CD4-positive, alpha-beta T cell treated with Interleukin-6 for 4 hours (primary cell): Measurements from ENCODE around the gene PGR.
"Not testable (repeated sequence)": the region's sequence is repeated elsewhere in the genome, so short reads cannot be mapped to it uniquely, and the experiment has no call there.

Experiments
- DNase-seq: peaks from one replicate; pipeline ENCODE4 v3.0.0-alpha.2; 2020; ENCODE audit warnings: mixed read lengths

The PGR gene

DNA sequence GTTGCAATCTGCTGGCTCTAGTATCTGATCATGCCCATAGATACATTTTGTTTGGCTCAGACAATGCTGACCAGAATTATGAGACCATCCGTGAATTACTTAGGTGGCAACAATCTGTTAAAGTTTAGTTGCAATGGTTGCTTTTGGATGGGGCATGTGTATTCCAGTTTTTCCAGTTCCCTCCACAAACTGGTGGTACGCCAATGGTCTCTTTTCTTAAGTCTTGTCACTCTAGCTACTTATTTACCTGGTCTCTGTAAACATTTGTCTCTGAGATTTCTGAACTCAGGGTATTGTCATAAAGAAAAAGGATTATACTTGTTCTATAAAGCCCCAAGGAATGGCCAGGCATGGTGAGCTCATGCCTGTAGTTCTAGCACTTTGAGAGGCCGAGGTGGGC is 65.9 kb downstream of the PGR start:
- no peak for DNase-seq

DNA sequence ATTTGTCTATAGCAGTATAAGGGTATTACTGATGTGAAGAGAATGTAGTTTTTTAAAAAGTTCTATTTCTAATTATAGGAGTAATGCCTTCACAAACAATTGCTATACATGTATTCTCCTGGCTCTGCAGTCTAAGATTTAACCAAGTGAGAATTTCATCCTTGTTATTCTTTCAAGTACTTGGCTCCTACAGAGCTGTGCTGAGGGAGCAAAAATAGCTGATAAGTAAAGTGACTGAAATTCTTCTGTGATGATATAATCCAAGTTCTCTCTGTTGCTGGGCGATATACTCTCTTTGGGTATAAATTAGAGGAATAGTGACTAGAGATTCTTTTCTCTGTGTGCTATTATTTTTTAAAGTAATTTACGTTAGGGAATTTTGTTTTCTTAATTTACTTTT is 68.0 kb downstream of the PGR start:
- no peak for DNase-seq

DNA sequence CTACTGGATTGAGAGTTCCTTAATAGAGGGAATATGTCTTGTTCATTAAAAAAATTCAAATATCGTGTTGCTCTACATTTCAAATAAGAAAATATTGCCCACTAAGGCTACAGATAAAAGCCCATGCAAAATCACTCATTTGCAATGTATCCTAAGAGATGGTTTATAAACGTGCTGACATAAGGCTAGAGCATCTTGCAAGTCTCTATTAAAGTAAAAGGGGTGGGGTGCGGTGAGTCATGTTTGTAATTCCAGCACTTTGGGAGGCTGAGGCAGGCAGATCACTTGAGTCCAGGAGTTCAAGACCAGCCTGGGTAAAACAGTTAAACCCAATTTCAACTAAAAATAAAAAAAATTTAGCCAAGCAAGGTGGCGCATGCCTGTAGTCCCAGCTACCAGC is 70.3 kb downstream of the PGR start:
- no peak for DNase-seq

DNA sequence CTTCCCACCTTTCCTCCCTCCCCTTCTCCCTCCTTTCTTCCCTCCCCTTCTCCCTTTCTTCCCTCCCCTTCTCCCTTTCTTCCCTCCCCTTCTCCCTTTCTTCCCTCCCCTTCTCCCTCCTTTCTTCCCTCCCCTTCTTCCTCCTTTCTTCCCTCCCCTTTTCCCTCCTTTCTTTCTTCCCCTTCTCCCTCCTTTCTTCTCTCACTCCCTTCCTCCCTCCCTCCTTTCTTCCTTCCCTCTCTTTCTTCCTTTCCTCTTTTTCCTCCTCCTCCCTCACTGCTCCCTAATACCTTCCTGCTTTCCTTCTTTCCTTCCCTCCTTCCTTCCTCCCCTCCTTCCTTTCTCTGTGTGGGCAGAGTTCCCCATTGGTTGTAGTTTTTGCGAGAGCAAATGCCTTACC is 76.1 kb downstream of the PGR start:
- no peak for DNase-seq

DNA sequence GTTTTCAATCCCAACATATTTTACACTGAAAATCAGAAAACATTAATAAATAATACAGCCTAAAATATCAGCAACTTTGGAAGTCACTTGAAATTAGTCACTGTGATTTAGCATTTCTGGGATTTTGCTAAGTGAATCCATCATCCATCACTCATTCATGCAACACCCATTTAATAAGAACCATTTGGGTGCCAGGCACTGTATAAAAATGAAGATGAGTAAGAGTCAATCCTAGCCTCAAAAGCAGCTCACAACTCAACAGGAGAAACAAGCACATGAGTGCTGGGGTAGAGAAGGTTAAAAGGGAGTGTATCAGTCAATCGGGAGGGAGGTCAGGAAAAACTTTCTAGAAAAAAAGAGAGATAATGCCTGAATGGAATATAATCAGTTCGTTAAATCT is 77.9 kb downstream of the PGR start:
- DNase-seq = no peak

DNA sequence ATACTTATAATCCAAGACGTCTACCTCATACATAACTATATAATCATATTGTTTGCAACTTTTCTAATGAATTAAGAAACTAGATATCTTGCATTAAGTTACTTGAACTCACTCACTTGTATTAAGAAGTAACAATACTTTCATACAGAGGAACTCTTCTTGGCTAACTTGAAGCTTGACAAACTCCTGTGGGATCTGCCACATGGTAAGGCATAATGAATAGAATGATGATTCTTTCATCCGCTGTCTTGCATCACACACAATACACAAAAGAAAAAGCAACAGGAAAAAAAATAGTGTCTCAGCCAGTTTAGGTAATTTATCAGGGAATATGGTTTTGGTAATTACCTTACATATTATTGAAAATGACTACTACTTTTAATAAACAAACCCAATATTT is 79.8 kb downstream of the PGR start:
- no peak for DNase-seq

DNA sequence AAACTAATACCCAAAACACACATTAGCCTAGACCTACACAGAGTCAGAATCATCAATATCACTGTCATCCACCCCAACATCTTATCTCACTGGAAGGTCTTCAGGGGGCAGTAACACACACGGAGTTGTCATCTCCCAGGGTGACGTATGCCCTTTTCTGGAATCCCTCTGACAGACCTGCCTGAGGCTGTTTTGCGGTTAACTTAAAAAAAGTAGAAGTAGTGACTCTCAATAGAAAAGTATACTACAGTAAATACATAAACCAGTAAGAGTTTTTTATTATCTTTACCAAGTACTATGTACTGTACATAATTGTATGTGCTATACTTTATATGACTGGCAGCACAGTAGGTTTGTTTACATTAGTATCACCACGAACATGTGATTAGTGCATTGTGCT is 80.5 kb downstream of the PGR start:
- no peak for DNase-seq

DNA sequence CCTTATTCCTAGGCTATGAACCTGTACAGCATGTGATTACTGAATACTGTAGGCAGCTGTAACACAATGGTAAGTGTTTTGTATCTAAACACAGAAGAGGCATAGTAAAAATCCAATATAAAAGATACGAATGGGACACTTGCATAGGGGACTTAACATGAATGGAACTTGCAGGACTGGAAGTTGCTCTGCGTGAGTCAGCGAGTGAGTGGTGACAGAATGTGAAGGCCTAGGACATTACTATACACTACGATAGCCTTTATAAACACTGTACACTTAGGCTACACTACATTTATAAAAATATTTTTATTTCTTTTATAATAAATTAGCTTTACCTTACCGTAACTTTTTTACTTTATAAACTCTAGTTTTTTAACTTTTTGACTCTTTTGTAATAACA is 81.1 kb downstream of the PGR start:
- DNase-seq = no peak

DNA sequence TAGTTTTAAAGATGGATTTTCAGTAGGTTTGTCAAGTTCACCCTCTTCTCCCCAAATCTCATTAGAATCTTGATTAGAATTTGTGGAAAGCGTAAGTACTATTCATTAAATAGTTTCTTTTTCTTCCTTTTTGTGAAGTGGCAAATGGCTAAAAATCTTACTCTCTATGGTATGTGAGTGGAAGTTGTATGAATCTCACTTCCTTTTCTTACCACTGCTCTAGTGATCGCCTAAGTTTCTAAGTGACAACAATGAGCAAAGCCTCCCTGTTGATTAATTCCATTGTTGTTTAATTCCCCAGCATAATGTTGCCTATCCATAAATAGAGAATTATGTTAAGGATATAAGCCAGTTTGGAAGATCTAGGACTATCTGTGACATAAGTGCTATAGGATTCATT is 82.7 kb downstream of the PGR start:
- no peak for DNase-seq

DNA sequence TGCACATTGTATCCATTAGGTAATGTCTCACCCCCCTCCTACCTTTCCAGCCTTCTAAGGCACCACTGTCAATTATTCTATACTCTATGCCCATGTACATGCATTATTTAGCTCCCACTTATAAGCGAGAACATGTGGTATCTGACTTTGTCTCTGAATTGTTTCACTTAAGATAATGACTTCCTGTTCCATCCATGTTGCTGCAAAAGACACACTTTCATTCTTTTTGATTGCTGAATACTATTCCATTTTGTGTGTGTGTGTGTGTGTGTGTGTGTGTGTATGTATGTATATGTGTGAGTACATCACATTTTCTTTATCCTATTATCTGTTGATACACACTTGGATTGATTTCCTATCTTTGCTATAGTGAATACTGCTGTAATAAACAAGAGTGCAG is 84.2 kb downstream of the PGR start:
- DNase-seq = no peak

DNA sequence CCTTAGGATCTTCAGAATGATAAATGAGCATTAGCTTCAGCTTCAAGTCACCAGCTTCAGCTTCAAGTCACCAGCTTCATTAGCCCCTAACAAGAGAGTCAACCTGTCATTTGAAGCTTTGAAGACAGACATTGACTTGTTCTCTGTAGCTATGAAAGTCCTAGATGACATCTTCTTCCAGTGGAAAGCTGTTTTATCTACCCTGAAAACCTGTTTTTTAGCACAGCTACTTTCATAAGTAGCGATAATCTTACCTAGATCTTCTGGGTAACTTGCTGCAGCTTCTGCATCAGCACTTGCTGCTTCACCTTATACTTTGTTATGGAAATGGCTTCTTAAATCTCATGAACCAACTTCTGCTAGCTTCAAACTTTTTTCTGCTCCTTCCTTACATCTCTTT is 85.7 kb downstream of the PGR start:
- DNase-seq = no peak

DNA sequence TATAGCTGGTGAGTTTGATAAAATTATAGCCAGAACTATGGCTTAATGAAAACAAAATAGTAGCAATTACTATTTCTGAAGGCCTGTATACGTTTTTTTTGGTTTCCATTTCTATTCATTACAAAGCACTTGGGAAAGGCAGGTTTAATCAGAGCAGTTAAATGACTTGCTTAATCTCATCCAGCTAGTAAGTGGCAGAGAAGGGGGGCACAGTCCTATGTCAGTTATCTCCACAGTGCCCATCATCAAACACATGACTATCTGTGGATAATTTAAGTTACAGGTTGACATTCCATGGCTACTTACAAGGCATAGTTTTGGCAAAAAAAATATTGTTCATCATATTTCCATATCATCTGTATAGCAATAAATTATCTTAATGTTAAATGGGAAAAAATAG is 93.7 kb downstream of the PGR start:
- DNase-seq = no peak

DNA sequence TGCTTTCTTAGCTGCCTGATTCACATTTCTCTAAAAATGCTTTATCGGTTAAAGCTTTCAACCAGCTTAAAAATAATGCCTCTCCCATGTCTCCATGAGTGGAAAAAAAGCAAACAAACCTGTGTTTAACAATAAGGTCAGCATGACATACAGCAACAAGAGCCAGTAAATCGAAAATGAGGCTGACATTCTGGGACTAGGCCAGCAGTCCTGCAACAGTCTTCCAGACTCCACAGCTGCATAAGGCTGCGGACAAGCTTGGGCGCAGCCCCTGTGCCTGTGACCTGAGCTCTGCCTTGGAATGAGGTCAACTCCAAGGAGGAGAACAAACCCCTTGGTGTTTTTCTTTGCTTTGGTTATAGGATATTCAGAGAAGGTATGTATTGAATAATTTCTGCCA is 95.5 kb downstream of the PGR start:
- DNase-seq = no peak

DNA sequence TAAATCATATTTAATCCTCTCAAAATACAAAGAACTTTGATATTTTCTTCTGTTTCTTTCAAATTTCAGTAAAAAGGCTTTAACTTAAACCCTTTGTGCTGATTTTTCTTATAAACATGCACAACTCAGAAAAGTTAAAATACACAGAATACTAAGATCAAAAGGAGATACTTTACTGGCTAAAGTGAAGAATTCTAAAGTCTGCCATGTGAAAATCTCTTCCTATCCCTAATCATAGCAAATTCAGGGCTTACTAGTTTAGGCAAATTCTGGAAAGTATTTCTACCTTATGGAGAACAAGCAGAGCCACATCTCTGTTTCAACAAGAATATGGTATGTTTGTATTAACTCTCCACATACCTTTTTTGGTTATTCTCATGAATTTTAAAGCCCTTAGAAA is 96.6 kb downstream of the PGR start:
- no peak for DNase-seq

DNA sequence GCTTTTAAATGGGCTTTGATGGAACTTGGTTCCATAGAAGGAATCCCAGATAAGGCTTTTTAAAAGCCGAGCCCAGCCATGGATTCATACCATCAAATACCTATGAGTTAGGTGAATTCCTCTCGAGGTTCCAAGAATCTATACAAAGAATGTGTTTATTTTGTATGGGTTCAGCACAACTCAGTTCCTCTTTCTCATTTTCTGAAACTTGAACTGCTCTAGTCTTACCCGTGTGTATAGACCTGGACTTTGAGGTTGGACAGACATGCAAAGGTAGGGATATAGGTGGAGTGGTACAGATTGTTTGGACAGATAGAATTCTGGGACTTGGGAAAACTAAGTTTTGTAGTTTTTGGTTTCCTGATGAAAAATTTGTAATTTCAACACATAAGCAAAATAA is 97.9 kb downstream of the PGR start:
- no peak for DNase-seq

DNA sequence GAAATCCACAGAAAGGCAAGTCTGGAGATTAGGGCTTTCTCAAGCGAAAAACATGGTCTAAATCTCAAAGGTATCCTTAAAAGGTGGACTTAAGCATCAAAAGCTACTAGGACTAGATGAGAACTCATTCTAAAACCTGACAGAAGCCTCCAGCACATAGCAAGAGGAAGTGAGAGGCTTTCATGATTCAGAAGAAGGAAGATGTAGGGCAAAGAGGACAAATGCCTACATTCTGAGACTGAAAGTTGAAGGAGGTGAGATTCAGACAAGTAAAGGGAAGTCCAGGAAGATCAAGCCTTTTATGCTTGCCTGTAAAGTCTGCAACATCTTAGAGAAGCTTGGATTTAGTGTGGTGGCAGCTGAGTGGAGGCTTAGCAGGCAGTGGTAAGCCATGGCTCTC is 98.9 kb downstream of the PGR start:
- no peak for DNase-seq

DNA sequence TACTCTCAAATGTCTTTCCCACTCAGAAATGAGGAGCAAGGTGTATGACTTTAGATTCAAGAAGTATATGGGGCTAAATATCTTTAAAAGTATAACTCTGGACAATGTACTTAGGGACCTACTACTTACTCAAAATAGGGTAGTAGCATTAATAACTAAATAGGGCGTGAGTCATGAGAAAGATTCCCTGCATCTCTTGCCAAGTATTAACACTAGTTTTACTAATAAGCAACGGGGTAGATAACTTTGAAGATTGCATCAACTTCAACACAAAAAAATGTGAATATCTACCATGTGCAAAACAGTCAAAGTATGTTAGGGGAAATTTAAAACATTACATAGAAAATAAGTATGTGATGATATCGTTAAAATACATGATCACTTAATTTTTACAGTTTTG is 99.6 kb downstream of the PGR start:
- DNase-seq = no peak

DNA sequence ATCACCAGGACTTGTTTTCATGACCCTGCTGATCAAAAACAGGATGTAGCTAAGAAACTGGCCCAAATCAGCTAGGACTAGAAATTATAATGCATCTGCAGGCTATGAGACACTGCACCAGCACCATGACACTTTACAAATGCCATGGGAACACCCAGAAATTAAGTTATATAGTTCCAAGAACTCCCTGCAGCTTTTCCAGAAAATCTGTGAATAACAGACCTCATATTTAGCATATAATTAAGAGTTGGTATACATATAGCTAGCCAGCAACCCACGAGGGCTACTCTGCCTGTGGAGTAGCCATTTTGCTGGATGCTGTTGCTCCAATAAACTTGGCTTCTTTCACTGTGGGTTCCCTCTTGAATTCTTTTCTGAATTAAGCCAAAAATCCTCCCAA is 101.0 kb downstream of the PGR start:
- DNase-seq = no peak

DNA sequence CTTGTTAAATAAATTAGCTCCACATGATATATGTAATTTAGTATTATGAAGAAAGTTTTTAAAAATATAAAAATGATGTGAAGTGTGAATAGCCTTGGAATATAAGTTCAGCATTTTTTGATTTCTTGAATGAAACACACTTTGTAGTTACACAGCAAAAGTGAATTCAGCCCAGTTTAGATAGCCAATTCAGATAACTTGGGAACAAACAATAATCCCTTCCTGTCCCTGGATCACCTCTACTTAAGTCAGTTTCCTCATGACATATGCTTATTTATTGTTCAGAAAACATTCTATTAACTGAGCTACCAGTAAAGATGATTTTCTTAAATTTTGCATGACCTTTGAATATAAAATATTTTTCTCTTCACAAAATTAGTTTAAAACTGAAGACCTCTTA is 107.4 kb downstream of the PGR start:
- DNase-seq = no peak

DNA sequence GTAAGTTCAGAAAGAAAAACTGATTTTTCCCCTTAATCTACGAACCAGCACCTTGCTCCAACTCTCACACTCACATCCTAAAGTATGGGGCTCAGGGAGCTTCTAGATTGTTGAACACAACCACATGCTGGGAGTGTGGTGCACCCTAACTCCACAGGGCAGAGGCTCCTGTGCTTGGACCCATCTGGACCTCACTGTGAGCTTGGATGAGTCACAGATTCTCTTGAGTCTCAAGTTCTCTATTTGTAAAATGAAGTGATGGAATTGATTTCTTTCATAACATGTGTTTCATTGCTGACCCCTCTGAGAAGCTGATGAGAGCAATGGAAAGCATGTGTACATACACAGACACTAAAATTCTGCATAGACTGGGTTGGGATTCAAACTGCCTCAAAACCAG is 109.7 kb downstream of the PGR start:
- DNase-seq = no peak

DNA sequence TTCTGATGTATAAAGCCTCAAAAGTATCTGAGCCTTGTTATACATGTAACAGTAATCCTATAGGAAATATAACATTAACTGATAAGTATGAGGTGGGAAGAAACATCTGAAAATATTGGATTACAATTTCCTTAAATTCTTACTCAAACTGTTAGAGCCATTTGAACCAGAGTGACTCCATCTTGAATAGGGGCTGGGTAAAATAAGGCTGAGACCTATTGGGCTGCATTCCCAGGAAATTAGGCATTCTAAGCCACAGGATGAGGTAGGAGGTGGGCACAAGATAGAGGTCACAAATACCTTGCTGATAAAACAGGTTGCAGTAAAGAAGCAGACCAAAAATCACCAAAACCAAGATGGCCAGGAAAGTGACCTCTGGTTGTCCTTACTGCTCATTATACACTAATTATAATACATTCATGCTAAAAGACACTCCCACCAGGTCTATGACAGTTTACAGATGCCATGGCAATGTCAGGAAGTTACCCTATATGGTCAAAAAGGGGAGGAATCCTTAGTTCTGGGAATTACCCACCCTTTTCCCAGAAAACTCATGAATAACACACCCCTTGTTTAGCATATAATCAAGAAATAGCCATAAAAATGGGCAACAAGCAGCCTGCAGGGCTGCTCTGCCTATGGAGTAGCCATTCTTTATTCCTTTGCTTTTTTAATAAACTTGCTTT is 114.9 kb downstream of the PGR start:
- no peak for DNase-seq

DNA sequence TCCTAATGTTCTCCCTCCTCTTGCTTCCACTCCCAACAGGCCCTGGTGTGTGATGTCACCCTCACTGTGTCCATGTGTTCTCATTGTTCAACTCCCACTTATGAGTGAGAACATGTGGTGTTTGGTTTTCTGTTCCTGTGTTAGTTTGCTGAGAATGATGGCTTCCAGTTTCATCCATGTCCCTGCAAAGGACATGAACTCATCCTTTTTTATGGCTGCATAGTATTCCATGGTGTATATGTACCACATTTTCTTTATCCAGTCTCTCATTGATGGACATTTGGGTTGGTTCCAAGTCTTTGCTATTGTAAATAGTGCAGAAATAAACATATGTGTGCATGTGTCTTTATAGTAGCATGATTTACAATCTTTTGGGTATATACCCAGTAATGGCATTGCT is 115.9 kb downstream of the PGR start:
- DNase-seq = not testable (repeated sequence)

DNA sequence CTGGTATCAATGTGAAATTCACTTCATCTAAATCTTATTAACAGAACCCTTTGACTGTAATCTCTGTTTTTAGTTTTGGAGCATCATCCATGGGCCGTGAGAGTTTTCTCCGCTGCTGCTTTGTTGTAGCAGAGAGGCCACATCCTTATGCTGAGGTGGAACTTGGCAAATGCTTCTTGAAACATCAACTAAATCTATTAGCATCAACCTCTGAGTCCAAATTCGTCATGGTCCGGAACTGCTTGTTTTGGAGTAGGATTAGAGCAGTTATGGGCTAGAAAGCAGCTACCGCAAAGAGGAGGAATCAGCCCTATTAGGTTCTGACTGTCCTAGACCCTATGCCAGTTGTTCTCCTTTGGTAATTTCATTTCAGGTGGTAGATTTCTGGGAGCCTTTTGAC is 117.7 kb downstream of the PGR start:
- DNase-seq = no peak

DNA sequence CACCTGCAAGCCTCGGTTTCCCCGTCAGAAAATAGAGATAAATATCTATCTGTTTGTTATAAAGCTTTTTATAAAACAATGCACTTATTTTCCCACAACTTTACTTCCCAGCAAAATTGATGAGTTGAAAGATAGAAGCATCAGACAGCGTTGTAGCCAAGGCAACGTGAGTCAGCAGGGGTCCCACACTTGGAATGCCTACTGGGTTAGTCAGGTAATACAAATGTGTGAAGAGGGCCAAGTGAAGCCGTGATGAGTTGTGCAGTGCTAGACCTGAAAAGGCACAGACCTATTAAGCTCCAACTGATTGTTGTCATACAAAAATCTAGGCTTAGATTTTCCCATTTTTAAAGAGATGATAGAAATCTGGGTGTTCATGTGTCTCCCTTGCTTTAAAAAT is 118.7 kb downstream of the PGR start:
- no peak for DNase-seq

DNA sequence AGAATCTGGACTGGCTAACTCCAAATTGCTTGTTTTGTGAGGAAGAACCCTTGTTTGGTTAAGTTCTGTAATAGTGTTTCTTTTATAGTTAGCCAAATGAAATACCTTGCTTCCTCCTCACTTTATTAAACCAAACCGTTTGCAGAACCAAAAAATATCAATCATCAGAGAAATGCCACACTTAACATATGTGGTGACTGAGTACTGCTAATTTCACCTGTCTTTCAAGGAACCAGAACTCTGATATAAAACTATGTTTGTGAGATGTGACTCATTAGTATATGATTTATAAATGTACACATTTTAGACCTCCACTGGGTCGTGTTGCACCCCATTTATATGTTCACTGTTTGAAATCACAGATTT is 119.9 kb downstream of the PGR start:
- no peak for DNase-seq
